ENCODE measurements around the gene PITX3.

Gene PITX3

DNA sequence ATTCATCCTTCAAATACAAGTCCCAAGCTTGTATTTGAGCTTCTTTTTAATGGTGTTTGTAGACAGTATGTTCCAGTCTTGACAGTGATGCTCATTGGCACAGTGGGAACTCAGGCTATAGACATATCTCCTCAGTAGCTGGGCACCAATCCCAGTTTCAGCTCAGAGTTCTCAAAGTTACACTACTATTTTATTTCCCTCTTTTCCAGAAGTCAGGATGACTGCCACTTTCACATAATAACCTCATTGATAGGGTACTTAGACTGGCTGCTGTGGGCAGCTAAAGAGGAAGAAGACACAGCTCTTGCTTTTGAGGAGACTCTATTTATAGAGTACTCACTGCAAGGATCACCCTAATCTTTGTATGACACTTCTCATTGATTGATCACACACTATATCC lies 6.4 kb upstream of the PITX3 start:
- no peak for DNase-seq (ENCODE audit: low read depth in 1 of 2, low spot score in 1 of 2)
- Histone ChIP-seq H3K4me3 (replicated peaks; ENCODE audit: insufficient read depth, low read length) (no peak overlapping the region), H3K27me3 (ENCODE audit: insufficient read depth, poor library complexity, severe bottlenecking) (no peaks in the 10 kb centered on the region), H3K27ac (replicated peaks) (no peak overlapping the region)
- TF ChIP-seq, protein P1, sequence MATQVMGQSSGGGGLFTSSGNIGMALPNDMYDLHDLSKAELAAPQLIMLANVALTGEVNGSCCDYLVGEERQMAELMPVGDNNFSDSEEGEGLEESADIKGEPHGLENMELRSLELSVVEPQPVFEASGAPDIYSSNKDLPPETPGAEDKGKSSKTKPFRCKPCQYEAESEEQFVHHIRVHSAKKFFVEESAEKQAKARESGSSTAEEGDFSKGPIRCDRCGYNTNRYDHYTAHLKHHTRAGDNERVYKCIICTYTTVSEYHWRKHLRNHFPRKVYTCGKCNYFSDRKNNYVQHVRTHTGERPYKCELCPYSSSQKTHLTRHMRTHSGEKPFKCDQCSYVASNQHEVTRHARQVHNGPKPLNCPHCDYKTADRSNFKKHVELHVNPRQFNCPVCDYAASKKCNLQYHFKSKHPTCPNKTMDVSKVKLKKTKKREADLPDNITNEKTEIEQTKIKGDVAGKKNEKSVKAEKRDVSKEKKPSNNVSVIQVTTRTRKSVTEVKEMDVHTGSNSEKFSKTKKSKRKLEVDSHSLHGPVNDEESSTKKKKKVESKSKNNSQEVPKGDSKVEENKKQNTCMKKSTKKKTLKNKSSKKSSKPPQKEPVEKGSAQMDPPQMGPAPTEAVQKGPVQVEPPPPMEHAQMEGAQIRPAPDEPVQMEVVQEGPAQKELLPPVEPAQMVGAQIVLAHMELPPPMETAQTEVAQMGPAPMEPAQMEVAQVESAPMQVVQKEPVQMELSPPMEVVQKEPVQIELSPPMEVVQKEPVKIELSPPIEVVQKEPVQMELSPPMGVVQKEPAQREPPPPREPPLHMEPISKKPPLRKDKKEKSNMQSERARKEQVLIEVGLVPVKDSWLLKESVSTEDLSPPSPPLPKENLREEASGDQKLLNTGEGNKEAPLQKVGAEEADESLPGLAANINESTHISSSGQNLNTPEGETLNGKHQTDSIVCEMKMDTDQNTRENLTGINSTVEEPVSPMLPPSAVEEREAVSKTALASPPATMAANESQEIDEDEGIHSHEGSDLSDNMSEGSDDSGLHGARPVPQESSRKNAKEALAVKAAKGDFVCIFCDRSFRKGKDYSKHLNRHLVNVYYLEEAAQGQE (IDR thresholded peaks at IDR 0.05; ENCODE audit: insufficient replicate concordance, low read depth): no peak
- no peak for TF ChIP-seq POLR2AphosphoS5 (IDR thresholded peaks at IDR 0.05; ENCODE audit: low read depth)
- TF ChIP-seq SPI1 (IDR thresholded peaks at IDR 0.05; ENCODE audit: borderline replicate concordance, low read depth): no peak
- TF ChIP-seq, protein P2, sequence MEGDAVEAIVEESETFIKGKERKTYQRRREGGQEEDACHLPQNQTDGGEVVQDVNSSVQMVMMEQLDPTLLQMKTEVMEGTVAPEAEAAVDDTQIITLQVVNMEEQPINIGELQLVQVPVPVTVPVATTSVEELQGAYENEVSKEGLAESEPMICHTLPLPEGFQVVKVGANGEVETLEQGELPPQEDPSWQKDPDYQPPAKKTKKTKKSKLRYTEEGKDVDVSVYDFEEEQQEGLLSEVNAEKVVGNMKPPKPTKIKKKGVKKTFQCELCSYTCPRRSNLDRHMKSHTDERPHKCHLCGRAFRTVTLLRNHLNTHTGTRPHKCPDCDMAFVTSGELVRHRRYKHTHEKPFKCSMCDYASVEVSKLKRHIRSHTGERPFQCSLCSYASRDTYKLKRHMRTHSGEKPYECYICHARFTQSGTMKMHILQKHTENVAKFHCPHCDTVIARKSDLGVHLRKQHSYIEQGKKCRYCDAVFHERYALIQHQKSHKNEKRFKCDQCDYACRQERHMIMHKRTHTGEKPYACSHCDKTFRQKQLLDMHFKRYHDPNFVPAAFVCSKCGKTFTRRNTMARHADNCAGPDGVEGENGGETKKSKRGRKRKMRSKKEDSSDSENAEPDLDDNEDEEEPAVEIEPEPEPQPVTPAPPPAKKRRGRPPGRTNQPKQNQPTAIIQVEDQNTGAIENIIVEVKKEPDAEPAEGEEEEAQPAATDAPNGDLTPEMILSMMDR (IDR thresholded peaks at IDR 0.05; ENCODE audit: insufficient read depth, low read length): no peak
- no peak for TF ChIP-seq GABPA (IDR thresholded peaks at IDR 0.05; ENCODE audit: low read depth)

DNA sequence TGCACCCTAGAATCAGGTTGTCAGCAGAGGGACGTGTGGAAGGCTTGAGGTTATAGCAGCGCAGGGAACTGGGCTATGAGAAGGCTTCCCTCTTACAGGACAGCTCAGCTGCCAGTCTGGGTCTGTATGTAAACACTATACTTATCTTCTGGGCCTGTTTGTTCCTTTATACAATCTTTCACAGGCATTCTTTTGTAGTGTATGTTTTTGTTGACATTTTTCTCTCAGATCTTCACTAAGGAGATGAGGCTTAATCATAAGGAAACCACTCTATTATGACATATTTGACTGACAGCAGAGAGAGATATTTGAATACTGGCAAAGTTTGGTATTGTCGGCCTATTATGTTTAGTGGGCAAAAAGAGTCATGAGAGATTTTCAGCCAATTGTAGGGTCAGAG lies 4.9 kb upstream of the PITX3 start:
- Histone ChIP-seq H3K4me3 (replicated peaks; ENCODE audit: insufficient read depth, low read length) (peak overlapping the region; percentile 99), H3K27ac (replicated peaks) (peak overlapping the region; percentile 77), H3K27me3 (ENCODE audit: insufficient read depth, poor library complexity, severe bottlenecking) (no peaks in the 10 kb centered on the region)
- DNase-seq (ENCODE audit: low read depth in 1 of 2, low spot score in 1 of 2): no peak
- TF ChIP-seq SPI1 (IDR thresholded peaks at IDR 0.05; ENCODE audit: borderline replicate concordance, low read depth) (no peak), GABPA (IDR thresholded peaks at IDR 0.05; ENCODE audit: low read depth) (no peak), POLR2AphosphoS5 (IDR thresholded peaks at IDR 0.05; ENCODE audit: low read depth) (no peak)
- TF ChIP-seq, protein P1 (IDR thresholded peaks at IDR 0.05; ENCODE audit: insufficient replicate concordance, low read depth): no peak
- TF ChIP-seq, protein P2 (IDR thresholded peaks at IDR 0.05; ENCODE audit: insufficient read depth, low read length): no peak

DNA sequence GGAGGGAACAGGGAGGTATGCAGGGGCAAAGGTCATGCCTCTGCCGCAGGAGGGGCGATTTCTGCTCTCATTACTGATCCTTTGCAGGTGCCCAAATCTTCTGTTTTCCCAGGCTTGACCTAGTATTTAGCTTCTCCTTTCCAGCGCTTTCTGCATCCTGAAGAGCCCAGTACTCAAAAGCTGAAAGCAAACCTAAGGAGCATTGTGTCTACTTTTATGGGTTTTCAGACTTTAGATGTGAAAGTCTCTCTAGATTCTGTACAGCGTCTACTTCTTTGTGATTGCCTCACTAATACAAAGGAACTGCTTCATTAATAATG lies 4.6 kb upstream of the PITX3 start:
- TF ChIP-seq GABPA (IDR thresholded peaks at IDR 0.05; ENCODE audit: low read depth) (no peak), POLR2AphosphoS5 (IDR thresholded peaks at IDR 0.05; ENCODE audit: low read depth) (no peak), SPI1 (IDR thresholded peaks at IDR 0.05; ENCODE audit: borderline replicate concordance, low read depth) (no peak)
- TF ChIP-seq, protein P2 (IDR thresholded peaks at IDR 0.05; ENCODE audit: insufficient read depth, low read length): no peak
- TF ChIP-seq, protein P1 (IDR thresholded peaks at IDR 0.05; ENCODE audit: insufficient replicate concordance, low read depth): no peak
- peak overlapping the region; percentile 77 for H3K27ac ChIP-seq (replicated peaks)
- peak overlapping the region; percentile 99 for H3K4me3 ChIP-seq (replicated peaks; ENCODE audit: insufficient read depth, low read length)
- no peaks in the 10 kb centered on the region for H3K27me3 ChIP-seq (ENCODE audit: insufficient read depth, poor library complexity, severe bottlenecking)
- no peak for DNase-seq (ENCODE audit: low read depth in 1 of 2, low spot score in 1 of 2)
